GM12874 (cell line): Measurements from ENCODE around the gene GPATCH8.

Source experiments
- CTCF ChIP-seq: IDR thresholded peaks from 2 replicates; pipeline ENCODE4 v1.5.1; 2011; ENCODE audit warnings: low read depth, mild to moderate bottlenecking, control low read depth, low read length, moderate library complexity; ENCODE audit not compliant: insufficient read depth

GPATCH8 gene

GRCh38 chr17:44533533-44534246 is 30.5 kb upstream of the GPATCH8 start:
- TF ChIP-seq CTCF = peak; percentile 94

- no peak for TF ChIP-seq CTCF
Measured at GRCh38 chr17:44530896-44531418, 27.8 kb upstream of the GPATCH8 start.

GRCh38 chr17:44529864-44530263 is 26.7 kb upstream of the GPATCH8 start:
- no peak for TF ChIP-seq CTCF

- no peak for TF ChIP-seq CTCF
Measured at GRCh38 chr17:44527954-44528353, 24.7 kb upstream of the GPATCH8 start.

GRCh38 chr17:44527102-44527501 is 23.9 kb upstream of the GPATCH8 start:
- no peak for TF ChIP-seq CTCF

- TF ChIP-seq CTCF = no peak
Measured at GRCh38 chr17:44523672-44523972, 20.4 kb upstream of the GPATCH8 start.

GRCh38 chr17:44522883-44523671 is 19.9 kb upstream of the GPATCH8 start:
- TF ChIP-seq CTCF = peak; percentile 77
